NCI-H526 (cell line): ENCODE results near the gene PHF12.

Source experiments
- DNase-seq, 2 experiments: peaks; one replicate each; lab custom pipeline; 2025; lab: John Stamatoyannopoulos, UW

Gene PHF12

GRCh38 chr17:28975031-28975430 is 23.7 kb upstream of the PHF12 start:
- DNase-seq, result no peak

GRCh38 chr17:28974451-28974850 is 23.1 kb upstream of the PHF12 start:
- no peak for DNase-seq

- no peak for DNase-seq
Measured at GRCh38 chr17:28973425-28973824, 22.1 kb upstream of the PHF12 start.

GRCh38 chr17:28972437-28972836 is 21.1 kb upstream of the PHF12 start:
- DNase-seq, result no peak

- DNase-seq, result no peak
Measured at GRCh38 chr17:28970879-28971278, 19.6 kb upstream of the PHF12 start.

- DNase-seq, result no peak
Measured at GRCh38 chr17:28969706-28970393, 18.5 kb upstream of the PHF12 start.

GRCh38 chr17:28968914-28969295 is 17.6 kb upstream of the PHF12 start:
- no peak for DNase-seq

GRCh38 chr17:28968231-28968913 is 17.1 kb upstream of the PHF12 start:
- no peak for DNase-seq

- no peak for DNase-seq
Measured at GRCh38 chr17:28967221-28968135, 16.2 kb upstream of the PHF12 start.

GRCh38 chr17:28963841-28964240 is 12.5 kb upstream of the PHF12 start:
- no peak for DNase-seq

GRCh38 chr17:28963055-28963611 is 11.8 kb upstream of the PHF12 start:
- DNase-seq, result no peak

- DNase-seq, result no peak
Measured at GRCh38 chr17:28961391-28961790, 10.1 kb upstream of the PHF12 start.

- DNase-seq, result no peak
Measured at GRCh38 chr17:28960256-28961061, 9.1 kb upstream of the PHF12 start.

- DNase-seq, result no peak
Measured at GRCh38 chr17:28959471-28959871, 8.2 kb upstream of the PHF12 start.

GRCh38 chr17:28958820-28959455 is 7.6 kb upstream of the PHF12 start:
- no peak for DNase-seq

- no peak for DNase-seq
Measured at GRCh38 chr17:28957992-28958355, 6.7 kb upstream of the PHF12 start.

GRCh38 chr17:28957277-28957991 is 6.1 kb upstream of the PHF12 start:
- no peak for DNase-seq

- DNase-seq, result no peak
Measured at GRCh38 chr17:28956861-28957260, 5.5 kb upstream of the PHF12 start.

GRCh38 chr17:28956112-28956511 is 4.8 kb upstream of the PHF12 start:
- no peak for DNase-seq

GRCh38 chr17:28955408-28955807 is 4.1 kb upstream of the PHF12 start:
- DNase-seq, result no peak

GRCh38 chr17:28954886-28955285 is 3.6 kb upstream of the PHF12 start:
- no peak for DNase-seq
